A673 (cell line): ENCODE data around the gene ANXA4. TPM values are rescaled to one million over a fixed set of nuclear protein-coding genes. Genes with fewer than 3 reads are reported as not detected.

Experiments used
- BruUV-seq: library from RNA; stranded (reverse); fragments of 400-500 nt; replicated peaks from 2 replicates; lab custom pipeline; 2021; lab: Mats Ljungman, UMichigan
- CTCF ChIA-PET: fragments of 300-600 bp; sonication (Branson Sonifier 250); formaldehyde crosslinking; loops from one replicate; lab custom pipeline; 2022; ENCODE audit warnings: antibody characterized with exemption; lab: Charles Lee
- POLR2A ChIA-PET: fragments of 300-600 bp; sonication (Branson Sonifier 250); formaldehyde crosslinking; loops from one replicate; lab custom pipeline; 2022; ENCODE audit warnings: antibody characterized with exemption; ENCODE audit not compliant: low non-redundant PET; lab: Charles Lee
- DNase-seq: peaks from one replicate; pipeline ENCODE4 v3.0.0-alpha.2; 2015; ENCODE audit warnings: low spot score
- H3K27ac ChIP-seq: fragments of 200-600 bp; sonication (generic); 2 replicates; pipeline ENCODE4 v1.5.1; 2016; ENCODE audit warnings: mixed run types, low read depth, mild to moderate bottlenecking, mixed read lengths, antibody characterized with exemption, low read length; ENCODE audit not compliant: poor library complexity, severe bottlenecking
- H3K27me3 ChIP-seq: fragments of 200-600 bp; sonication (generic); replicated peaks from 2 replicates; pipeline ENCODE4 v1.6.1; 2017; ENCODE audit warnings: mixed run types, low read depth, mild to moderate bottlenecking, mixed read lengths, antibody characterized with exemption, low read length; ENCODE audit not compliant: insufficient read depth, poor library complexity
- H3K36me3 ChIP-seq: fragments of 200-600 bp; sonication (generic); 2 replicates; pipeline ENCODE4 v1.6.1; 2016; ENCODE audit warnings: mixed run types, mild to moderate bottlenecking, mixed read lengths, antibody characterized with exemption, low read length; ENCODE audit not compliant: insufficient read depth, poor library complexity, severe bottlenecking
- H3K4me1 ChIP-seq: fragments of 200-600 bp; sonication (generic); 2 replicates; pipeline ENCODE4 v1.6.1; 2017; ENCODE audit warnings: mixed run types, mild to moderate bottlenecking, mixed read lengths, antibody characterized with exemption, low read length; ENCODE audit not compliant: insufficient read depth, poor library complexity, severe bottlenecking
- H3K4me3 ChIP-seq: fragments of 200-600 bp; sonication (generic); 2 replicates; pipeline ENCODE4 v1.5.1; 2016; ENCODE audit warnings: low read depth, mixed run types, mild to moderate bottlenecking, mixed read lengths, low read length; ENCODE audit not compliant: poor library complexity, severe bottlenecking
- H3K9me3 ChIP-seq: fragments of 200-600 bp; sonication (generic); 2 replicates; pipeline ENCODE4 v1.6.1; 2016; ENCODE audit warnings: mixed run types, low read depth, mild to moderate bottlenecking, mixed read lengths, antibody characterized with exemption, low read length; ENCODE audit not compliant: poor library complexity, severe bottlenecking
- EZH2 ChIP-seq: fragments of 200-600 bp; sonication (generic); IDR thresholded peaks from 2 replicates; pipeline ENCODE4 v1.6.1; 2017; ENCODE audit warnings: borderline replicate concordance, low read depth, mild to moderate bottlenecking, mixed read lengths, antibody characterized with exemption, low read length; ENCODE audit not compliant: poor library complexity, severe bottlenecking
- intact Hi-C: fragments of 100-400 bp; cut with micrococcal nuclease; formaldehyde crosslinking; loops from one replicate; pipeline ENCODE4 v1.10.0; 2022; ENCODE audit not compliant: unreplicated experiment
- total RNA-seq: library from RNA; stranded (reverse); gene quantifications from 2 replicates; pipeline ENCODE4 v1.2.3, GENCODE V29; 2021
- TF ChIP-seq, protein P1 (sequence below): fragments of 300-800, 200-600 bp; sonication (generic); conservative IDR thresholded peaks from 2 replicates; pipeline ENCODE4 v1.5.1; 2017; ENCODE audit warnings: low read depth, mild to moderate bottlenecking, antibody characterized with exemption, low read length, moderate library complexity, mixed read lengths

The ANXA4 gene
- total RNA-seq, 1 experiment from 2014 or later: 5.1 TPM

GRCh38 chr2:69768235-69768634, 26.3 kb downstream of the ANXA4 start:
- DNase-seq: no peak
- no peak for TF ChIP-seq EZH2
- TF ChIP-seq, protein P1, sequence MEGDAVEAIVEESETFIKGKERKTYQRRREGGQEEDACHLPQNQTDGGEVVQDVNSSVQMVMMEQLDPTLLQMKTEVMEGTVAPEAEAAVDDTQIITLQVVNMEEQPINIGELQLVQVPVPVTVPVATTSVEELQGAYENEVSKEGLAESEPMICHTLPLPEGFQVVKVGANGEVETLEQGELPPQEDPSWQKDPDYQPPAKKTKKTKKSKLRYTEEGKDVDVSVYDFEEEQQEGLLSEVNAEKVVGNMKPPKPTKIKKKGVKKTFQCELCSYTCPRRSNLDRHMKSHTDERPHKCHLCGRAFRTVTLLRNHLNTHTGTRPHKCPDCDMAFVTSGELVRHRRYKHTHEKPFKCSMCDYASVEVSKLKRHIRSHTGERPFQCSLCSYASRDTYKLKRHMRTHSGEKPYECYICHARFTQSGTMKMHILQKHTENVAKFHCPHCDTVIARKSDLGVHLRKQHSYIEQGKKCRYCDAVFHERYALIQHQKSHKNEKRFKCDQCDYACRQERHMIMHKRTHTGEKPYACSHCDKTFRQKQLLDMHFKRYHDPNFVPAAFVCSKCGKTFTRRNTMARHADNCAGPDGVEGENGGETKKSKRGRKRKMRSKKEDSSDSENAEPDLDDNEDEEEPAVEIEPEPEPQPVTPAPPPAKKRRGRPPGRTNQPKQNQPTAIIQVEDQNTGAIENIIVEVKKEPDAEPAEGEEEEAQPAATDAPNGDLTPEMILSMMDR: no peak
- intact Hi-C loops: no loop called here
- no peak overlapping the region for H3K4me3 ChIP-seq
- no peaks in the 10 kb centered on the region for H3K9me3 ChIP-seq
- ChIA-PET POLR2A (no interaction called here), CTCF (no interaction called here)
- no peaks in the 10 kb centered on the region for H3K4me1 ChIP-seq
- H3K27me3 ChIP-seq: no peaks in the 10 kb centered on the region
- no peak overlapping the region for H3K27ac ChIP-seq
- BruUV-seq: no TSS peak
- H3K36me3 ChIP-seq: no peaks in the 10 kb centered on the region

- Histone ChIP-seq H3K27me3 (no peaks in the 10 kb centered on the region), H3K36me3 (no peaks in the 10 kb centered on the region), H3K4me1 (no peaks in the 10 kb centered on the region), H3K4me3 (no peak overlapping the region), H3K9me3 (no peaks in the 10 kb centered on the region), H3K27ac (no peak overlapping the region)
- intact Hi-C loops: no loop called here
- TF ChIP-seq EZH2: no peak
- TF ChIP-seq, protein P1: no peak
- ChIA-PET POLR2A (no interaction called here), CTCF (no interaction called here)
- no peak for DNase-seq
- no TSS peak for BruUV-seq
These were observed 26.9 kb downstream of the ANXA4 start for GRCh38 chr2:69768789-69769188.

GRCh38 chr2:69769272-69769671, 27.3 kb downstream of the ANXA4 start:
- ChIA-PET CTCF (no interaction called here), POLR2A (no interaction called here)
- no peaks in the 10 kb centered on the region for H3K36me3 ChIP-seq
- no peaks in the 10 kb centered on the region for H3K9me3 ChIP-seq
- H3K4me1 ChIP-seq: no peaks in the 10 kb centered on the region
- no peaks in the 10 kb centered on the region for H3K27me3 ChIP-seq
- TF ChIP-seq, protein P1: no peak
- TF ChIP-seq EZH2: no peak
- BruUV-seq: no TSS peak
- no peak overlapping the region for H3K27ac ChIP-seq
- intact Hi-C loops: no loop called here
- DNase-seq: no peak
- H3K4me3 ChIP-seq: no peak overlapping the region
